Sigmoid colon (tissue), 7 donors: ENCODE measurements around the gene TSPAN32. TPM values are rescaled to one million over a fixed set of nuclear protein-coding genes. Genes with fewer than 3 reads are reported as not detected.

ENCODE experiments used
- DNase-seq: peaks from one replicate; pipeline ENCODE4 v3.0.0-alpha.2; 2019
- H3K27ac ChIP-seq, 4 donors: fragments of 200-600 bp; sonication (generic); one replicate each; pipeline ENCODE4 v1.5.1; 2016 to 2019; ENCODE audit warnings: mild to moderate bottlenecking in 1 of 4
- H3K27me3 ChIP-seq, 3 donors: fragments of 200-600 bp; sonication (generic); one replicate each; pipeline ENCODE4 v1.5.1; 2019; ENCODE audit warnings: mild to moderate bottlenecking in 1 of 3
- H3K36me3 ChIP-seq, 4 donors: fragments of 200-600 bp; sonication (generic); one replicate each; pipeline ENCODE4 v1.5.1; 2016 to 2019
- H3K4me1 ChIP-seq, 4 donors: fragments of 200-600 bp; sonication (generic); one replicate each; pipeline ENCODE4 v1.5.1; 2017 to 2019
- H3K4me3 ChIP-seq, 4 donors: fragments of 200-600 bp; sonication (generic); one replicate each; pipeline ENCODE4 v1.5.1; 2017 to 2019; ENCODE audit warnings: mild to moderate bottlenecking in 2 of 4, moderate library complexity in 1 of 4
- H3K9me3 ChIP-seq, 4 donors: fragments of 200-600 bp in 3 of 4; sonication (generic) in 3 of 4; one replicate each; pipeline versions ENCODE4 v1.5.1 to v1.6.1; 2013 to 2019
- EP300 ChIP-seq, 4 donors: sonication (generic); formaldehyde crosslinking; IDR thresholded peaks; one replicate each; pipeline ENCODE4 v1.6.1; 2017; ENCODE audit warnings: antibody characterized with exemption in 4 of 4
- POLR2A ChIP-seq, 2 donors: fragments of 450-650 bp; IDR thresholded peaks; one replicate each; pipeline ENCODE4 v1.6.1; 2016; ENCODE audit warnings: antibody characterized with exemption in 2 of 2, mild to moderate bottlenecking in 2 of 2, moderate library complexity in 2 of 2
- POLR2AphosphoS5 ChIP-seq, 4 donors: sonication (generic); formaldehyde crosslinking; IDR thresholded peaks; one replicate each; pipeline ENCODE4 v1.6.1; 2017; ENCODE audit warnings: antibody characterized with exemption in 4 of 4
- WGBS, 2 donors: extraction: QIAGEN DNeasy Blood & Tissue Kit; methylation state at CpG; one replicate each; pipeline ENCODE4 v1.1.7; 2013; 5-methylcytosine and 5-hydroxymethylcytosine counted together
- intact Hi-C: fragments of 100-400 bp; cut with DNase I; formaldehyde crosslinking; loops from one replicate; pipeline ENCODE4 v1.15.1; 2023
- polyA plus RNA-seq, 3 donors: library from polyadenylated mRNA; stranded (reverse); fragments of 200-250 nt; gene quantifications; one replicate each; pipeline ENCODE4 v1.2.3, GENCODE V29; 2013
- total RNA-seq, 4 donors: library from RNA; depleted of rRNA; stranded (reverse); fragments of >200 nt; gene quantifications; one replicate each; pipeline ENCODE4 v1.1.0, GENCODE V29; 2016
- TF ChIP-seq, protein P1 (sequence below), 4 experiments: fragments of 450-650 bp in 3 of 4; fragments of 200-600 bp in 1 of 4; IDR thresholded peaks; one replicate each; pipeline ENCODE4 v1.5.1; 2016 to 2019; ENCODE audit warnings: antibody characterized with exemption in 4 of 4, mild to moderate bottlenecking in 3 of 4, moderate library complexity in 2 of 4
- donor health status: healthy with polysubstance abuse.
- donor health status: Bipolar disorder and iron deficiency.
- donor health status: healthy.

Gene TSPAN32
- total and polyA plus RNA-seq, 7 donors, result 0.81 to 5.3 (median 1.1) TPM; not detected in 2

DNA sequence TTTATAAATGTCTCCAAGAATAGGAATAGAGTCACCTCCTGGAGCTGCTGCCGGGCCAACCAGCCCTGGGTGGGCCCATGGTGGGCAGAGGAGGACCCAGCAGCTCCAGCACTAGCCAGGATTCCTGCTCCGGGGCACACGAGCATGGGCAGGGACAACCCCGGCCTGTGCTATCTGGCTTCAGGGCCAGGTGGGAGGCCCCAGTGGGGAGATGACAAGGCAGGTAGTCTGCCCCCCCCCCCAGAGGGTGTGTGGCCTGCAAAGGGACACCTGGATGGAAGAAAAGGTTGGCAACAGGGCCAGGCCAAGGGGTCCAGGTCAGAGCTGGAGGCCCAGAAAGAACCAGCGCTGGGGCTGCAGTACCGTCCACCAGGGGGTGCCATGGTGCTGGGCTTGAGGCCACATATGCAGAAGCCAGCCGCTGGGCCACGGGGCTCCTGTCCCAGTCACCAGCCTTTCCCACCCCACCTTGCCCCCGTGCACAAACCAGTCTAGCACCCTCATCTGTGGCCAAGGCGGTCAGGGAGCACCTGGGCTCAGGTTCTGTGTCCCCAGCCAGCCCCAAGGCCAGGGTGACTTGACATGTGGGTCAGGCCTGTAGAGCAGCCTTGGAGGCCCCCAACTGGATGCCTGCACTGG is 3.4 kb downstream of the TSPAN32 start:
- peak overlapping the region in 1 of 4 donors; percentile 23 for H3K4me3 ChIP-seq
- H3K9me3 ChIP-seq, result no peaks in the 10 kb centered on the region
- TF ChIP-seq, protein P1, sequence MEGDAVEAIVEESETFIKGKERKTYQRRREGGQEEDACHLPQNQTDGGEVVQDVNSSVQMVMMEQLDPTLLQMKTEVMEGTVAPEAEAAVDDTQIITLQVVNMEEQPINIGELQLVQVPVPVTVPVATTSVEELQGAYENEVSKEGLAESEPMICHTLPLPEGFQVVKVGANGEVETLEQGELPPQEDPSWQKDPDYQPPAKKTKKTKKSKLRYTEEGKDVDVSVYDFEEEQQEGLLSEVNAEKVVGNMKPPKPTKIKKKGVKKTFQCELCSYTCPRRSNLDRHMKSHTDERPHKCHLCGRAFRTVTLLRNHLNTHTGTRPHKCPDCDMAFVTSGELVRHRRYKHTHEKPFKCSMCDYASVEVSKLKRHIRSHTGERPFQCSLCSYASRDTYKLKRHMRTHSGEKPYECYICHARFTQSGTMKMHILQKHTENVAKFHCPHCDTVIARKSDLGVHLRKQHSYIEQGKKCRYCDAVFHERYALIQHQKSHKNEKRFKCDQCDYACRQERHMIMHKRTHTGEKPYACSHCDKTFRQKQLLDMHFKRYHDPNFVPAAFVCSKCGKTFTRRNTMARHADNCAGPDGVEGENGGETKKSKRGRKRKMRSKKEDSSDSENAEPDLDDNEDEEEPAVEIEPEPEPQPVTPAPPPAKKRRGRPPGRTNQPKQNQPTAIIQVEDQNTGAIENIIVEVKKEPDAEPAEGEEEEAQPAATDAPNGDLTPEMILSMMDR (IDR thresholded peaks at IDR 0.05), result peak; percentile 91 to 98 (median 94)
- TF ChIP-seq POLR2A (IDR thresholded peaks at IDR 0.05), result no peak
- TF ChIP-seq POLR2AphosphoS5 (IDR thresholded peaks at IDR 0.05), result peak in 1 of 4 donors; percentile 34
- intact Hi-C loops, result loop anchor here (1.0 to 10.0 kb wide), 5 partner anchors 74 to 582 kb away; partner anchors contain the start of genes CDKN1C and TSSC4
- no peaks in the 10 kb centered on the region for H3K27me3 ChIP-seq
- H3K36me3 ChIP-seq, result no peaks in the 10 kb centered on the region
- peaks cover 0 to 62% (median 52%) of the 10 kb centered on the region in 4 donors for H3K4me1 ChIP-seq
- peak overlapping the region; percentile 87 to 94 (median 92) for H3K27ac ChIP-seq
- DNase-seq, result peak; percentile 95
- WGBS, 2 donors, result 24 to 31% methylated on average over 10 of the region's 10 CpGs

GRCh38 chr11:2305788-2306451 is 4.1 kb downstream of the TSPAN32 start:
- Histone ChIP-seq H3K27ac (peak overlapping the region; percentile 87 to 94 (median 92)), H3K9me3 (no peaks in the 10 kb centered on the region), H3K36me3 (no peaks in the 10 kb centered on the region), H3K4me3 (peak overlapping the region in 3 of 4 donors; percentile 7 to 23 (median 22)), H3K4me1 (peaks cover 0 to 63% (median 53%) of the 10 kb centered on the region in 4 donors), H3K27me3 (no peaks in the 10 kb centered on the region)
- TF ChIP-seq, protein P1 (IDR thresholded peaks at IDR 0.05), result no peak
- 30 to 46% methylated on average over 12 of the region's 12 CpGs for WGBS, 2 donors
- intact Hi-C loops, result loop anchor here (1.0 to 10.0 kb wide), 5 partner anchors 73 to 581 kb away; partner anchors contain the start of genes CDKN1C and TSSC4
- peak; percentile 84 for DNase-seq

DNA sequence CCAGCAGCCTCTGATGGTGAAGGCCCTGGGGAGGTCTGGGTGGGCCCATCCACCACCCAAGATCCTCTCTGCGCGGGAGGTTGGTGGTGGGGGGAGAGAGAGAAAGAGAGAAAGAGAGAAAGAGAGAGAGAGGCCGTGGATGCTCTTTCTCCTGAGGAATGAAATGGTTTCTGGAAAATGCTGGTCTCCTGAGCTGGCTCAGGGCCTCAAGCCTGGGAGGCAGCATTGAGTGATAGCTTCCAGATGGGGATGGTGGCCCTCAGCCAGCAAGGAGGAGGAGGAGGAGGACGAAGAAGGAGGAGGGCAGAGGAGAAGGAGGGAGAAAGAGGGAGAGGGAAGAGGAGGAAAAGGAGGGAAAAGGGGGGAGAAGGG is 4.6 kb downstream of the TSPAN32 start:
- no peaks in the 10 kb centered on the region for H3K9me3 ChIP-seq
- TF ChIP-seq EP300 (IDR thresholded peaks at IDR 0.05) (peak in 2 of 4 donors; percentile 51 to 80), POLR2AphosphoS5 (IDR thresholded peaks at IDR 0.05) (peak; percentile 91 to 98 (median 96))
- TF ChIP-seq, protein P1 (IDR thresholded peaks at IDR 0.05), result no peak
- peak; percentile 97 for DNase-seq
- H3K4me3 ChIP-seq, result peak overlapping the region in 3 of 4 donors; percentile 7 to 23 (median 22)
- H3K4me1 ChIP-seq, result peaks cover 0 to 68% (median 57%) of the 10 kb centered on the region in 4 donors
- H3K27me3 ChIP-seq, result no peaks in the 10 kb centered on the region
- peak overlapping the region; percentile 87 to 94 (median 92) for H3K27ac ChIP-seq
- intact Hi-C loops, result loop anchor here (5.0 to 10.0 kb wide), 3 partner anchors 96 to 581 kb away; partner anchors contain the start of genes CDKN1C and TSSC4
- no peaks in the 10 kb centered on the region for H3K36me3 ChIP-seq
- WGBS, 2 donors, result 32 to 50% methylated on average over 4 of the region's 4 CpGs

GRCh38 chr11:2306877-2307500 is 5.2 kb downstream of the TSPAN32 start:
- H3K27me3 ChIP-seq, result no peaks in the 10 kb centered on the region
- peak; percentile 89 for DNase-seq

More at GRCh38 chr11:2306877-2307500, 5.2 kb downstream of the TSPAN32 start:
- Histone ChIP-seq H3K9me3 (no peaks in the 10 kb centered on the region), H3K27ac (peak overlapping the region; percentile 87 to 94 (median 92)), H3K36me3 (no peaks in the 10 kb centered on the region), H3K4me3 (no peak overlapping the region), H3K4me1 (peaks cover 0 to 71% (median 62%) of the 10 kb centered on the region in 4 donors)
- TF ChIP-seq EP300 (IDR thresholded peaks at IDR 0.05), result no peak
- TF ChIP-seq, protein P1 (IDR thresholded peaks at IDR 0.05), result no peak
- no peak for TF ChIP-seq POLR2AphosphoS5 (IDR thresholded peaks at IDR 0.05)
- no peak for TF ChIP-seq POLR2A (IDR thresholded peaks at IDR 0.05)
- intact Hi-C loops, result loop anchor here (5.0 to 10.0 kb wide), 3 partner anchors 95 to 580 kb away; partner anchors contain the start of genes CDKN1C and TSSC4
- WGBS, 2 donors, result 55 to 64% methylated on average over 14 of the region's 14 CpGs
